ENCODE measurements around the gene CDH4.

The CDH4 gene

GRCh38 chr20:61575151-61575937, 323.3 kb downstream of the CDH4 start:
- no peaks in the 10 kb centered on the region for H3K27me3 Mint-ChIP-seq (ENCODE audit: low read depth)
- no peak overlapping the region for H3K27ac Mint-ChIP-seq

GRCh38 chr20:61576372-61576771, 324.3 kb downstream of the CDH4 start:
- no peaks in the 10 kb centered on the region for H3K36me3 Mint-ChIP-seq (ENCODE audit: low read depth)
- no peaks in the 10 kb centered on the region for H3K4me1 Mint-ChIP-seq (ENCODE audit: low read depth)
- H3K4me3 Mint-ChIP-seq = no peak overlapping the region
- no peaks in the 10 kb centered on the region for H3K27me3 Mint-ChIP-seq (ENCODE audit: low read depth)
- no peaks in the 10 kb centered on the region for H3K9me3 Mint-ChIP-seq
- no peak overlapping the region for H3K27ac Mint-ChIP-seq

More at GRCh38 chr20:61575151-61575937, 323.3 kb downstream of the CDH4 start:
- Mint-ChIP-seq H3K4me3 (no peak overlapping the region), H3K36me3 (ENCODE audit: low read depth) (no peaks in the 10 kb centered on the region), H3K4me1 (ENCODE audit: low read depth) (no peaks in the 10 kb centered on the region), H3K9me3 (no peaks in the 10 kb centered on the region)

- H3K27ac Mint-ChIP-seq = no peak overlapping the region
- H3K4me3 Mint-ChIP-seq = no peak overlapping the region
- no peaks in the 10 kb centered on the region for H3K36me3 Mint-ChIP-seq (ENCODE audit: low read depth)
- no peaks in the 10 kb centered on the region for H3K27me3 Mint-ChIP-seq (ENCODE audit: low read depth)
- H3K4me1 Mint-ChIP-seq (ENCODE audit: low read depth) = no peaks in the 10 kb centered on the region
- H3K9me3 Mint-ChIP-seq = no peaks in the 10 kb centered on the region
Observed at GRCh38 chr20:61577065-61577464, 325.0 kb downstream of the CDH4 start.

GRCh38 chr20:61579908-61580307, 327.8 kb downstream of the CDH4 start:
- Mint-ChIP-seq H3K9me3 (no peaks in the 10 kb centered on the region), H3K4me1 (ENCODE audit: low read depth) (no peaks in the 10 kb centered on the region), H3K27me3 (ENCODE audit: low read depth) (no peaks in the 10 kb centered on the region), H3K36me3 (ENCODE audit: low read depth) (no peaks in the 10 kb centered on the region), H3K27ac (no peak overlapping the region), H3K4me3 (no peak overlapping the region)

- Mint-ChIP-seq H3K27ac (no peak overlapping the region), H3K36me3 (ENCODE audit: low read depth) (no peaks in the 10 kb centered on the region), H3K4me1 (ENCODE audit: low read depth) (no peaks in the 10 kb centered on the region), H3K9me3 (no peaks in the 10 kb centered on the region), H3K4me3 (no peak overlapping the region), H3K27me3 (ENCODE audit: low read depth) (no peaks in the 10 kb centered on the region)
Observed at GRCh38 chr20:61580958-61581824, 329.1 kb downstream of the CDH4 start.

- H3K9me3 Mint-ChIP-seq = no peaks in the 10 kb centered on the region
- H3K4me1 Mint-ChIP-seq (ENCODE audit: low read depth) = no peaks in the 10 kb centered on the region
- no peaks in the 10 kb centered on the region for H3K27me3 Mint-ChIP-seq (ENCODE audit: low read depth)
- no peaks in the 10 kb centered on the region for H3K36me3 Mint-ChIP-seq (ENCODE audit: low read depth)
- no peak overlapping the region for H3K4me3 Mint-ChIP-seq
- H3K27ac Mint-ChIP-seq = no peak overlapping the region
Observed at GRCh38 chr20:61581825-61582188, 329.7 kb downstream of the CDH4 start.

GRCh38 chr20:61582196-61582923, 330.3 kb downstream of the CDH4 start:
- Mint-ChIP-seq H3K4me3 (no peak overlapping the region), H3K27ac (no peak overlapping the region), H3K9me3 (no peaks in the 10 kb centered on the region), H3K27me3 (ENCODE audit: low read depth) (no peaks in the 10 kb centered on the region), H3K4me1 (ENCODE audit: low read depth) (no peaks in the 10 kb centered on the region), H3K36me3 (ENCODE audit: low read depth) (no peaks in the 10 kb centered on the region)

GRCh38 chr20:61583356-61583755, 331.3 kb downstream of the CDH4 start:
- Mint-ChIP-seq H3K4me1 (ENCODE audit: low read depth) (no peaks in the 10 kb centered on the region), H3K9me3 (no peaks in the 10 kb centered on the region), H3K27me3 (ENCODE audit: low read depth) (no peaks in the 10 kb centered on the region), H3K27ac (no peak overlapping the region), H3K36me3 (ENCODE audit: low read depth) (no peaks in the 10 kb centered on the region), H3K4me3 (no peak overlapping the region)

- no peak overlapping the region for H3K4me3 Mint-ChIP-seq
- H3K27me3 Mint-ChIP-seq (ENCODE audit: low read depth) = no peaks in the 10 kb centered on the region
- H3K9me3 Mint-ChIP-seq = peaks cover 6% of the 10 kb centered on the region
- H3K27ac Mint-ChIP-seq = no peak overlapping the region
- H3K36me3 Mint-ChIP-seq (ENCODE audit: low read depth) = no peaks in the 10 kb centered on the region
- no peaks in the 10 kb centered on the region for H3K4me1 Mint-ChIP-seq (ENCODE audit: low read depth)
Observed at GRCh38 chr20:61584851-61585250, 332.8 kb downstream of the CDH4 start.

- Mint-ChIP-seq H3K27me3 (ENCODE audit: low read depth) (no peaks in the 10 kb centered on the region), H3K4me3 (no peak overlapping the region), H3K27ac (no peak overlapping the region), H3K4me1 (ENCODE audit: low read depth) (no peaks in the 10 kb centered on the region), H3K9me3 (peaks cover 6% of the 10 kb centered on the region), H3K36me3 (ENCODE audit: low read depth) (no peaks in the 10 kb centered on the region)
Observed at GRCh38 chr20:61585764-61586163, 333.7 kb downstream of the CDH4 start.

- Mint-ChIP-seq H3K9me3 (peaks cover 10% of the 10 kb centered on the region), H3K27me3 (ENCODE audit: low read depth) (no peaks in the 10 kb centered on the region), H3K4me3 (no peak overlapping the region), H3K36me3 (ENCODE audit: low read depth) (no peaks in the 10 kb centered on the region), H3K27ac (no peak overlapping the region), H3K4me1 (ENCODE audit: low read depth) (no peaks in the 10 kb centered on the region)
Observed at GRCh38 chr20:61587036-61587435, 335.0 kb downstream of the CDH4 start.

GRCh38 chr20:61587681-61588289, 335.7 kb downstream of the CDH4 start:
- H3K36me3 Mint-ChIP-seq (ENCODE audit: low read depth) = no peaks in the 10 kb centered on the region
- H3K27me3 Mint-ChIP-seq (ENCODE audit: low read depth) = no peaks in the 10 kb centered on the region
- H3K9me3 Mint-ChIP-seq = peaks cover 15% of the 10 kb centered on the region
- H3K4me3 Mint-ChIP-seq = no peak overlapping the region
- H3K27ac Mint-ChIP-seq = no peak overlapping the region
- no peaks in the 10 kb centered on the region for H3K4me1 Mint-ChIP-seq (ENCODE audit: low read depth)

GRCh38 chr20:61588411-61589385, 336.6 kb downstream of the CDH4 start:
- H3K27me3 Mint-ChIP-seq (ENCODE audit: low read depth) = no peaks in the 10 kb centered on the region
- no peak overlapping the region for H3K27ac Mint-ChIP-seq
- H3K4me1 Mint-ChIP-seq (ENCODE audit: low read depth) = no peaks in the 10 kb centered on the region
- no peak overlapping the region for H3K4me3 Mint-ChIP-seq
- H3K9me3 Mint-ChIP-seq = peaks cover 21% of the 10 kb centered on the region
- no peaks in the 10 kb centered on the region for H3K36me3 Mint-ChIP-seq (ENCODE audit: low read depth)
